Measurements from ENCODE around the gene MXI1. TPM values are rescaled to one million over a fixed set of nuclear protein-coding genes. Genes with fewer than 3 reads are reported as not detected.

Gene MXI1
- total and polyA plus RNA-seq, 4 donors: 11.2 to 55.8 (median 18.7) TPM

GRCh38 chr10:110305767-110306451 lies 98.5 kb downstream of the MXI1 start:
- DNase-seq (peak; percentile 50 to 83 (median 80)), ATAC-seq (ENCODE audit: insufficient read depth, low FRiP score) (no peak)
- H3K4me1 ChIP-seq (ENCODE audit: control insufficient read depth in 5 of 5, insufficient read depth in 5 of 5, low read length in 5 of 5): peaks cover 0 to 18% (median 6%) of the 10 kb centered on the region in 5 donors
- 67 to 68% methylated on average over 17 of the region's 17 CpGs for WGBS, 2 donors
- no peak overlapping the region for H3K4me3 ChIP-seq
- no peaks in the 10 kb centered on the region for H3K27me3 ChIP-seq (ENCODE audit: control insufficient read depth in 3 of 3, insufficient read depth in 3 of 3, low read length in 2 of 3)
- peak; percentile 67 for TF ChIP-seq CTCF (IDR thresholded peaks at IDR 0.05; ENCODE audit: control extremely low read depth, extremely low read depth)
- no peaks in the 10 kb centered on the region for H3K9me3 ChIP-seq (ENCODE audit: control insufficient read depth in 4 of 4, insufficient read depth in 3 of 4, low read length in 3 of 4)
- peak overlapping the region in 1 of 2 donors; percentile 81 for H3K27ac ChIP-seq (ENCODE audit: low read depth in 1 of 2, low read length in 1 of 2)
- H3K36me3 ChIP-seq (ENCODE audit: control insufficient read depth in 4 of 4, insufficient read depth in 4 of 4, low read length in 4 of 4): peaks cover 2 to 12% (median 7%) of the 10 kb centered on the region in 4 donors
- no peak overlapping the region for H3K9ac ChIP-seq (ENCODE audit: insufficient read depth in 1 of 2, low read length in 2 of 2)

- Histone ChIP-seq H3K27ac (ENCODE audit: low read depth in 1 of 2, low read length in 1 of 2) (no peak overlapping the region), H3K4me3 (no peak overlapping the region), H3K9me3 (ENCODE audit: control insufficient read depth in 4 of 4, insufficient read depth in 3 of 4, low read length in 3 of 4) (no peaks in the 10 kb centered on the region), H3K36me3 (ENCODE audit: control insufficient read depth in 4 of 4, insufficient read depth in 4 of 4, low read length in 4 of 4) (peaks cover 2 to 12% (median 5%) of the 10 kb centered on the region in 4 donors), H3K27me3 (ENCODE audit: control insufficient read depth in 3 of 3, insufficient read depth in 3 of 3, low read length in 2 of 3) (no peaks in the 10 kb centered on the region), H3K9ac (ENCODE audit: insufficient read depth in 1 of 2, low read length in 2 of 2) (no peak overlapping the region), H3K4me1 (ENCODE audit: control insufficient read depth in 5 of 5, insufficient read depth in 5 of 5, low read length in 5 of 5) (peaks cover 0 to 15% (median 6%) of the 10 kb centered on the region in 5 donors)
- no peak for TF ChIP-seq CTCF (IDR thresholded peaks at IDR 0.05; ENCODE audit: control extremely low read depth, extremely low read depth)
- no peak for DNase-seq
- WGBS, 2 donors: 0 to 4% methylated on average over 2 of the region's 2 CpGs
- ATAC-seq (ENCODE audit: insufficient read depth, low FRiP score): no peak
Observed at GRCh38 chr10:110306452-110306768, 99.0 kb downstream of the MXI1 start.

GRCh38 chr10:110307805-110308204 lies 100.4 kb downstream of the MXI1 start:
- no peak for TF ChIP-seq CTCF (IDR thresholded peaks at IDR 0.05; ENCODE audit: control extremely low read depth, extremely low read depth)
- no peaks in the 10 kb centered on the region for H3K9me3 ChIP-seq (ENCODE audit: control insufficient read depth in 4 of 4, insufficient read depth in 3 of 4, low read length in 3 of 4)
- H3K27ac ChIP-seq (ENCODE audit: low read depth in 1 of 2, low read length in 1 of 2): no peak overlapping the region
- no peak overlapping the region for H3K9ac ChIP-seq (ENCODE audit: insufficient read depth in 1 of 2, low read length in 2 of 2)
- ATAC-seq (ENCODE audit: insufficient read depth, low FRiP score) (no peak), DNase-seq (peak in 1 of 3 donors; percentile 7)
- peaks cover 0 to under 1% (median 0%) of the 10 kb centered on the region in 4 donors for H3K36me3 ChIP-seq (ENCODE audit: control insufficient read depth in 4 of 4, insufficient read depth in 4 of 4, low read length in 4 of 4)
- H3K4me1 ChIP-seq (ENCODE audit: control insufficient read depth in 5 of 5, insufficient read depth in 5 of 5, low read length in 5 of 5): peaks cover 0 to 10% (median 6%) of the 10 kb centered on the region in 5 donors
- H3K27me3 ChIP-seq (ENCODE audit: control insufficient read depth in 3 of 3, insufficient read depth in 3 of 3, low read length in 2 of 3): no peaks in the 10 kb centered on the region
- WGBS, 2 donors: 61 to 66% methylated on average over 4 of the region's 4 CpGs
- no peak overlapping the region for H3K4me3 ChIP-seq

All from lung (tissue), 12 donors.